PC-3 (cell line): Measurements from ENCODE around the gene BDKRB2.

Experiments
- EZH2 ChIP-seq: fragments of 300-600 bp; sonication (generic); IDR thresholded peaks from one replicate; pipeline ENCODE4 v1.6.1; 2017; ENCODE audit warnings: antibody characterized with exemption, mild to moderate bottlenecking, low read length; ENCODE audit not compliant: unreplicated experiment
- TF ChIP-seq, protein P1 (sequence below): fragments of 300-600 bp; sonication (generic); conservative IDR thresholded peaks from 2 replicates; pipeline ENCODE4 v1.5.1; 2017; ENCODE audit warnings: antibody characterized with exemption, low read depth, mild to moderate bottlenecking, low read length

DNA sequence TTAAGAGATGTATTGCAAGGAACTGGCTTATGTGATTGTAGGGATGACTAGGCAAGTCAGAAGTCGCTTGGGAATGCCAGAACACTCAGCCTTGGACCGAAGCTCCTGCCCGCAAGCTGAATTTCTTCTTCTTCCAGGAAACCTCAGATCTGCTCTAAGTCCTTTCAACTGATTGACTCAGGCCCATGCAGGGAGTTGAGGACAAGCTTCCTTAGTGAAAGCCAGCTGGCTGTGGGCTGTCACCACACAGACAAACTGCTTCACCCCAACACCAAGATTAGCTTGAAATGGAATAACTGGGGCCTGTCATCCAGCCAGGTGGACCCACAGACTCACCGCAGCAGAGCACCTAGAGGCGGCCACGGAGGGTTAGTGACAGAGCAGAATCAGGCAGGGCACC lies 24.7 kb downstream of the BDKRB2 start:
- TF ChIP-seq, protein P1, sequence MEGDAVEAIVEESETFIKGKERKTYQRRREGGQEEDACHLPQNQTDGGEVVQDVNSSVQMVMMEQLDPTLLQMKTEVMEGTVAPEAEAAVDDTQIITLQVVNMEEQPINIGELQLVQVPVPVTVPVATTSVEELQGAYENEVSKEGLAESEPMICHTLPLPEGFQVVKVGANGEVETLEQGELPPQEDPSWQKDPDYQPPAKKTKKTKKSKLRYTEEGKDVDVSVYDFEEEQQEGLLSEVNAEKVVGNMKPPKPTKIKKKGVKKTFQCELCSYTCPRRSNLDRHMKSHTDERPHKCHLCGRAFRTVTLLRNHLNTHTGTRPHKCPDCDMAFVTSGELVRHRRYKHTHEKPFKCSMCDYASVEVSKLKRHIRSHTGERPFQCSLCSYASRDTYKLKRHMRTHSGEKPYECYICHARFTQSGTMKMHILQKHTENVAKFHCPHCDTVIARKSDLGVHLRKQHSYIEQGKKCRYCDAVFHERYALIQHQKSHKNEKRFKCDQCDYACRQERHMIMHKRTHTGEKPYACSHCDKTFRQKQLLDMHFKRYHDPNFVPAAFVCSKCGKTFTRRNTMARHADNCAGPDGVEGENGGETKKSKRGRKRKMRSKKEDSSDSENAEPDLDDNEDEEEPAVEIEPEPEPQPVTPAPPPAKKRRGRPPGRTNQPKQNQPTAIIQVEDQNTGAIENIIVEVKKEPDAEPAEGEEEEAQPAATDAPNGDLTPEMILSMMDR: no peak
- TF ChIP-seq EZH2: no peak
